ENCODE data around the gene TMEM217. TPM values are rescaled to one million over a fixed set of nuclear protein-coding genes. Genes with fewer than 3 reads are reported as not detected.

Gene TMEM217
- total RNA-seq, 2 donors from 2014 or later, result 0.50 to 7.3 TPM

GRCh38 chr6:37284781-37285180 lies 26.8 kb upstream of the TMEM217 start:
- TF ChIP-seq CTCF (IDR thresholded peaks at IDR 0.05) (no peak), POLR2A (IDR thresholded peaks at IDR 0.05) (no peak), POLR2AphosphoS5 (IDR thresholded peaks at IDR 0.05) (no peak)
- intact Hi-C loops (cut with DNase I), result no loop called here
- Histone ChIP-seq H3K36me3 (no peaks in the 10 kb centered on the region), H3K27ac (no peak overlapping the region), H3K27me3 (replicated peaks; ENCODE audit: insufficient read depth) (no peaks in the 10 kb centered on the region), H3K4me3 (no peak overlapping the region), H3K9me3 (no peaks in the 10 kb centered on the region), H3K4me1 (replicated peaks) (no peaks in the 10 kb centered on the region)
- no peak for DNase-seq (ENCODE audit: low spot score)
- WGBS, result 86% methylated on average over 4 of the region's 4 CpGs

DNA sequence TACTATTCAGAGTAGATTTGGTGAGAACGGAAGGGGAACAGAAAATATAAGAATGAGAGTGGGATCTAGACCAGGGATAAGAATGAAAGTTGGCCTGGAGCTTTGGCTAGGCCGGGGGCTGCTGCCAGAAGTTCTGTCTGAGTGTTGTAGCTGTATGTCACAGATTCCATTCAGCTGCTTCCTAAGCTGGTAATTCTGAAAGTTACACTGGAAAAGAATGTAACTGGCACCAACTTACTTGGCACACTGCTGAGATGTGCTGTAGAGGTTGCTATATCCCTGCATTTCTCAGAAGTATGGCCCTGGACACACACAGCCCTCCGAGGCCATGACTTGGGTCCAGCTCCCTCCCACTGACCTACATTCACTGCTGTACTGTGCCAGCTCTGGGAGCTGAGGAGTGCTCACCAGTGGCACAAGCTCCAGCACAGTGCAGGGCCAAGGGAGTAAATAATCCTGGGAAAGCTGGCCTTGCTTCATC lies 25.8 kb upstream of the TMEM217 start:
- Histone ChIP-seq H3K4me3 (no peak overlapping the region), H3K27ac (peak overlapping the region in 1 of 2 donors; percentile 34), H3K36me3 (no peaks in the 10 kb centered on the region), H3K9me3 (no peaks in the 10 kb centered on the region), H3K4me1 (replicated peaks) (no peaks in the 10 kb centered on the region), H3K27me3 (replicated peaks; ENCODE audit: insufficient read depth) (no peaks in the 10 kb centered on the region)
- DNase-seq (ENCODE audit: low spot score), result peak; percentile 13
- no peak for TF ChIP-seq POLR2A (IDR thresholded peaks at IDR 0.05)
- no peak for TF ChIP-seq CTCF (IDR thresholded peaks at IDR 0.05)
- peak; percentile 49 for TF ChIP-seq POLR2AphosphoS5 (IDR thresholded peaks at IDR 0.05)
- 27% methylated on average over 3 of the region's 3 CpGs for WGBS
- intact Hi-C loops (cut with DNase I), result no loop called here

GRCh38 chr6:37283268-37283667 lies 25.3 kb upstream of the TMEM217 start:
- DNase-seq (ENCODE audit: low spot score), result no peak
- H3K4me3 ChIP-seq, result no peak overlapping the region
- no peaks in the 10 kb centered on the region for H3K36me3 ChIP-seq
- 48% methylated on average over 3 of the region's 3 CpGs for WGBS
- no peaks in the 10 kb centered on the region for H3K4me1 ChIP-seq (replicated peaks)
- H3K27me3 ChIP-seq (replicated peaks; ENCODE audit: insufficient read depth), result no peaks in the 10 kb centered on the region
- no peaks in the 10 kb centered on the region for H3K9me3 ChIP-seq
- H3K27ac ChIP-seq, result no peak overlapping the region
- intact Hi-C loops (cut with DNase I), result no loop called here
- TF ChIP-seq POLR2A (IDR thresholded peaks at IDR 0.05) (no peak), POLR2AphosphoS5 (IDR thresholded peaks at IDR 0.05) (no peak), CTCF (IDR thresholded peaks at IDR 0.05) (no peak)

DNA sequence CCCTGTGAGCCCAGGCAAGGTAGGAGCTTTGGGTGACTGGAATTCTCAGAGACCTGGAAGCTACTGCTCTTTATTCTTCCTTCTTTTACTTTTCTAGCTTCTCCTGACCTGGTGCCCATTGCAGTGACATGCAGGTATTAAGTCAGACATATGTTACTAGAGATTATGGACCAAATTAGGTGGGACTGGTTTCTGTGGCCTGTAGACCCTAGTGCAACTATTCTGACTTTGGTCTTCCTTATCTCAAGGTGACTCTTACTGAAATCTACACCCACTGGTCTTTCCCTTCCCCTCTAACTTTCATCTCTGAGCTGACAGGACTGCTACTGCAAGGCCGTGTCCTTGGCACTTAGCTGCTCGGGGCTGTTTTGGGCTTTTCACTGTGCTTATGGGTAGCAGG lies 24.4 kb upstream of the TMEM217 start:
- Histone ChIP-seq H3K4me1 (replicated peaks) (no peaks in the 10 kb centered on the region), H3K27ac (no peak overlapping the region), H3K9me3 (no peaks in the 10 kb centered on the region), H3K36me3 (no peaks in the 10 kb centered on the region), H3K4me3 (no peak overlapping the region), H3K27me3 (replicated peaks; ENCODE audit: insufficient read depth) (no peaks in the 10 kb centered on the region)
- 96% methylated on average over 2 of the region's 2 CpGs for WGBS
- TF ChIP-seq CTCF (IDR thresholded peaks at IDR 0.05) (no peak), POLR2A (IDR thresholded peaks at IDR 0.05) (no peak), POLR2AphosphoS5 (IDR thresholded peaks at IDR 0.05) (no peak)
- no peak for DNase-seq (ENCODE audit: low spot score)
- intact Hi-C loops (cut with DNase I), result no loop called here

DNA sequence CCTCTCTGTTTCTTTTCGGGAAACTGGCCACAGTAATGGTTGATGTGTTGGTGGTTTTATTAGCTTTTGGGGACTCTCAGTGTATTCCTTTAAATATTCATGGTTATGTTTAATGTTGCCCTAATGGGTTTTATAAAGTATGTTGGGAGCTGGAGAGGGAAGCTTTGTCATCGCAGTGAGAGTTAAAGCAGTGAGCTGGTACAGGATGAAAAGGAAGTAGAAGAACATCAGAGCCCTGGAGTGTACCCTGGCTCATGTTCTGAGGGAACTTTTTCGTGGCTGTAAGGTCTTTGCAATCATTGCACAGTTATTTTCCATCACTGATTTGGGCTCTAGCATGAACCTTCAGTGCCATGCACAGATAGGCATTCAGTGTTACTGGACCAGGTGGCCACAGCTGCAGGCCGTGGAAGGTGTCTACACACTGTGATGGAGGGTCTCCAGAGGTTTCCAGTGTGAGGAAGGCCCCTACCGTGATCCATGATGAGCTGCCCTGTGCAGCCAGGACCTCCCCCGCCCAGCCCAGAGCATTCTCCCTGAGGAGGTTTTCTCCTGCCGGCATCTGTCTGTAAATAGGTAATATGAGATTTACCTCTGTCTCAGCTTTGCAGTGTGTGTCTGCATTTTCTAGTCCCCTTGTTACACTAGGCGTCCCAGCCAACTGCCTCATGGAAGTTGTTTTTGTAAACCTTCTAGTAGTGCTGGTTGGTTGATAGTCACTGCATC lies 22.4 kb upstream of the TMEM217 start:
- no peak overlapping the region for H3K27ac ChIP-seq
- WGBS, result 65% methylated on average over 8 of the region's 8 CpGs
- no peak overlapping the region for H3K4me3 ChIP-seq
- no peaks in the 10 kb centered on the region for H3K36me3 ChIP-seq
- no peaks in the 10 kb centered on the region for H3K9me3 ChIP-seq
- no peak for DNase-seq (ENCODE audit: low spot score)
- no peaks in the 10 kb centered on the region for H3K4me1 ChIP-seq (replicated peaks)
- no peak for TF ChIP-seq POLR2A (IDR thresholded peaks at IDR 0.05)
- TF ChIP-seq POLR2AphosphoS5 (IDR thresholded peaks at IDR 0.05), result no peak
- TF ChIP-seq CTCF (IDR thresholded peaks at IDR 0.05), result no peak
- intact Hi-C loops (cut with DNase I), result no loop called here
- no peaks in the 10 kb centered on the region for H3K27me3 ChIP-seq (replicated peaks; ENCODE audit: insufficient read depth)
